Upper lobe of right lung (tissue), 1 donor: ENCODE measurements around the gene DOK4. TPM values are rescaled to one million over a fixed set of nuclear protein-coding genes. Genes with fewer than 3 reads are reported as not detected.
A peak's percentile ranks its signal among the peaks of the same experiment; 100 is the strongest.

Experiments used
- ATAC-seq: fragments of 200-7000 bp; cut with Tn5 transposase; one replicate; pipeline ENCODE4 v1.9.1; 2020; ENCODE audit warnings: mild to moderate bottlenecking, moderate library complexity
- DNase-seq: peaks from one replicate; pipeline ENCODE4 v3.0.0-alpha.2; 2020
- H3K27ac ChIP-seq: fragments of 200-600 bp; one replicate; pipeline ENCODE4 v1.8.0; 2022
- H3K27me3 ChIP-seq: fragments of 200-600 bp; one replicate; pipeline ENCODE4 v1.8.0; 2022; ENCODE audit warnings: mild to moderate bottlenecking
- H3K36me3 ChIP-seq: fragments of 200-600 bp; one replicate; pipeline ENCODE4 v1.8.0; 2022
- H3K4me1 ChIP-seq: fragments of 200-600 bp; one replicate; pipeline ENCODE4 v1.8.0; 2022
- H3K4me3 ChIP-seq: fragments of 200-600 bp; one replicate; pipeline ENCODE4 v1.8.0; 2022; ENCODE audit warnings: mild to moderate bottlenecking
- H3K9me3 ChIP-seq: fragments of 200-600 bp; one replicate; pipeline ENCODE4 v1.8.0; 2022
- intact Hi-C: fragments of 100-400 bp; cut with DNase I; formaldehyde crosslinking; loops from one replicate; pipeline ENCODE4 v1.11.0; 2022
- total RNA-seq: library from RNA; stranded (reverse); fragmentation: NEBNext Ultra II Directional; extraction: Animal tissue kit (Norgen Biotek cat#: 25700); gene quantifications from one replicate; pipeline ENCODE4 v1.2.1, GENCODE V29; 2021
- TF ChIP-seq, protein P1 (sequence below): fragments of 200-600 bp; IDR thresholded peaks from one replicate; pipeline ENCODE4 v1.8.0; 2022; ENCODE audit warnings: antibody characterized with exemption
- donor health status: DM: no; HTN: yes; CAD: no; lungs with severe emphysema.

Gene DOK4
- total RNA-seq, 1 donor from 2014 or later = 55.1 TPM

DNA sequence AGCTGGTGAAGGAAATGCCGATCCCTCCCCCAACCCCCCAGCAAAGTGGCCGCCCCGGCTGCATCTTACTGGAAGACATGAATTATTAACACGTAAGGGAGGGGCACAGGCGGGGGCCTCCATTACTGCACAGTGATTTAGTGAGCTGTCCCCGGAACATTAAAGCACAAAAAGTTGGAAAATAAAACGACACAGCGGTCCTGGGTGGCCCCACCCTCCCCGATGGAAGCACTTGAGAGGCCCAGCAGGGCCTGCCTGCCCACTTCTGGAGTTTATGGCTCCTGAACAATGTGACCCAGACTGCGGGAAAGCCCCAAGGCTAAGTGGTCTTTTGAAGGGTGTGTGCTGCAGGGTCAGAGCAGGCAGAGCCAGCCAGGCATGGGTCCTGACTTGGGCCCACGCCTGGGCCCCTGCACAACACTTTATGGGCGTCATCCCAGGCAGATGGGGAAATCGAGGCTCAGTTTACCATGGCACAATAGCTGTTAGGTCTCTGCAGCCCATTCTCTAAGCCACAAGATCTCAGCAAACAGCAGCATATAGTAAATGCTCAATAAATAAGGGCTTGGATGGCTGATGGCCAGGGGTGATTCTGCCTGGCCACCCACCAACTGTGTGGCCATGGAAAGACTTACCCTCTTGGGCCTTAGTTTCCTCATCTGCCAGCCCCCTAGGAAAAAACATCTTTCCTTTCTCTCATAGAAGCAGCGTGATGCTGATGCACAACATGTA lies 27.2 kb upstream of the DOK4 start:
- Histone ChIP-seq H3K4me3 (no peak overlapping the region), H3K9me3 (no peaks in the 10 kb centered on the region), H3K36me3 (no peaks in the 10 kb centered on the region), H3K27ac (peak overlapping the region; percentile 4), H3K4me1 (peaks cover 19% of the 10 kb centered on the region), H3K27me3 (no peaks in the 10 kb centered on the region)
- ATAC-seq = peak; percentile 85
- TF ChIP-seq, protein P1, sequence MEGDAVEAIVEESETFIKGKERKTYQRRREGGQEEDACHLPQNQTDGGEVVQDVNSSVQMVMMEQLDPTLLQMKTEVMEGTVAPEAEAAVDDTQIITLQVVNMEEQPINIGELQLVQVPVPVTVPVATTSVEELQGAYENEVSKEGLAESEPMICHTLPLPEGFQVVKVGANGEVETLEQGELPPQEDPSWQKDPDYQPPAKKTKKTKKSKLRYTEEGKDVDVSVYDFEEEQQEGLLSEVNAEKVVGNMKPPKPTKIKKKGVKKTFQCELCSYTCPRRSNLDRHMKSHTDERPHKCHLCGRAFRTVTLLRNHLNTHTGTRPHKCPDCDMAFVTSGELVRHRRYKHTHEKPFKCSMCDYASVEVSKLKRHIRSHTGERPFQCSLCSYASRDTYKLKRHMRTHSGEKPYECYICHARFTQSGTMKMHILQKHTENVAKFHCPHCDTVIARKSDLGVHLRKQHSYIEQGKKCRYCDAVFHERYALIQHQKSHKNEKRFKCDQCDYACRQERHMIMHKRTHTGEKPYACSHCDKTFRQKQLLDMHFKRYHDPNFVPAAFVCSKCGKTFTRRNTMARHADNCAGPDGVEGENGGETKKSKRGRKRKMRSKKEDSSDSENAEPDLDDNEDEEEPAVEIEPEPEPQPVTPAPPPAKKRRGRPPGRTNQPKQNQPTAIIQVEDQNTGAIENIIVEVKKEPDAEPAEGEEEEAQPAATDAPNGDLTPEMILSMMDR = no peak
- DNase-seq = peak; percentile 86
- intact Hi-C loops = no loop called here

- intact Hi-C loops = no loop called here
- H3K9me3 ChIP-seq = no peaks in the 10 kb centered on the region
- H3K4me1 ChIP-seq = peaks cover 19% of the 10 kb centered on the region
- H3K27me3 ChIP-seq = no peaks in the 10 kb centered on the region
- DNase-seq (no peak), ATAC-seq (no peak)
- H3K27ac ChIP-seq = no peak overlapping the region
- no peak overlapping the region for H3K4me3 ChIP-seq
- no peaks in the 10 kb centered on the region for H3K36me3 ChIP-seq
- TF ChIP-seq, protein P1 = no peak
Observed at GRCh38 chr16:57512296-57513001, 26.2 kb upstream of the DOK4 start.

DNA sequence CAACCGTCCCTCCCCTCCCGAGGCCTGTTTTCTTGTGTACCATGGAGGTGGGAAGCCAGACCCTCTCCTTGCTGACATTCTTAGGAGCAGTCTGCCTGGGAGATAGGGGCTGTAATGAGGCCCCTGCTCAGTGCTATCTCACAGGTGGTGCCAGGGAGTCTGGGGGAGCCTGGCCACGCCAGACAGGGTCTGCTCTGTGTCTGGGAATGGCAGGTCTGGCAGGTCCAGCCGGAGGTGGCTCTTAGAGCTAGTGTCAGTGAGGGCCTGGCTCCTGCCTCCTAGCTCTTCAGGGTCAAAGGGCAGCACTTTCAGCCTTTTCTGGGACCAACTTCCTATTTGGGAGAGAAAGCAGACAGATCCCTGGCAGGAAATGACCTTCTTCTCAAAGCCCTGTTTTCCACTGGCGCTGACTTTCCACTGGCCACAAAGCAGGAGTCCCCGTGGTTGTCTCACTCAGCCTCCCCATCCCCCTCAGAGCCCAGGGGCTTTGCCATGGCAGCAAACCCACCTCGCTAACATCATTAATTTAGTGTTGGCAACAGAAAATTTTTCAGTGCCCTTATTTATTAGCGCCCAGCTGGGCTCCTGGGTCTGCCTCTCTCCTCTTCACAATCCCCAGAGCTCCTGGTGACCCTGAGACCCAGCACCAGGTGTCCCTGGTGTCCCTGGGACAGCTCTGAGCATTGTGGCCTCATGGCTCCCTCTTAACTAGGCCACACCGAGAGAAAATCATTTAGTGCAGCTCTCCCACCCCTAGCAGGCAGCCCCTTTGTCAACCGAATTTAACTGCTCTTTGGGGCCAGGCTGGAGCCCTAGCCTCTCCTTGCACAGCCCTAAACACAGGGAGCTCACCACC lies 24.0 kb upstream of the DOK4 start:
- H3K27me3 ChIP-seq = no peaks in the 10 kb centered on the region
- H3K4me1 ChIP-seq = peaks cover 16% of the 10 kb centered on the region
- intact Hi-C loops = no loop called here
- TF ChIP-seq, protein P1 = no peak
- H3K9me3 ChIP-seq = no peaks in the 10 kb centered on the region
- no peak overlapping the region for H3K4me3 ChIP-seq
- DNase-seq = no peak
- H3K36me3 ChIP-seq = no peaks in the 10 kb centered on the region
- H3K27ac ChIP-seq = no peak overlapping the region
- ATAC-seq = no peak

DNA sequence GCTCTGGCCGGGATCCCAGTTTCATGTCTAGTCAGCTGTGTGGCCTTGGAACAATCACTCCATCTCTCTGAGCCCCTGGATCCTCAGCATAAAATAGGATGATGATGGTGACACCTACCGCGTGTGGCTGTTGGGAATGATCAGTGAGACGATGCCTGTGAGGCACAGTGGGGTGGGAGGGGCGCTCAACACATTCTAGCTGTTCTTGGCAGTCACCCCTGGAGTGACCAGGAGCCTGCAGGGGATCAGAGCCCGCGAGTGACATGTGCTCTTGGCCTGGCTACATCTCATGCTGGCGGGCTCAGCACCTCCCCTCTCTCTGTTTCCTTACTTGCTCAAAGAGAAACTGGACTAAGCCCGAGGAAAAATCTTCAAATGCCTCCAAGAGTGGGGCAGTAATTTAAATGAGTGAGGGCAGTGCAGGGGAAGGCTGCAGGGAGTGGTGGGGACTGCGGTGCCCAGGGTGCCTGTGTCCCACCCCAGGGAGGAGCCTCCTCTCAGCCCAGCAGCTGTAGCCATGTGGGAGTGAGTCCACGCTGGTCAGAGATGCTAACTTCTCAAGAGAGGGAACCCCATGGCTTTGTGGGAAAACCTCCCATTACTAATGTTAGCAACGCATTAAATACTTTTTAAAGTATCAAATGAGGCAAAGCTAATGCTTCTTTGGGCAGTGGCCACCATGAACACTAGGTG lies 23.1 kb upstream of the DOK4 start:
- H3K4me1 ChIP-seq = peaks cover 10% of the 10 kb centered on the region
- no peak overlapping the region for H3K4me3 ChIP-seq
- no peaks in the 10 kb centered on the region for H3K27me3 ChIP-seq
- H3K36me3 ChIP-seq = no peaks in the 10 kb centered on the region
- TF ChIP-seq, protein P1 = no peak
- ATAC-seq = no peak
- intact Hi-C loops = no loop called here
- H3K9me3 ChIP-seq = no peaks in the 10 kb centered on the region
- H3K27ac ChIP-seq = no peak overlapping the region
- DNase-seq = no peak

DNA sequence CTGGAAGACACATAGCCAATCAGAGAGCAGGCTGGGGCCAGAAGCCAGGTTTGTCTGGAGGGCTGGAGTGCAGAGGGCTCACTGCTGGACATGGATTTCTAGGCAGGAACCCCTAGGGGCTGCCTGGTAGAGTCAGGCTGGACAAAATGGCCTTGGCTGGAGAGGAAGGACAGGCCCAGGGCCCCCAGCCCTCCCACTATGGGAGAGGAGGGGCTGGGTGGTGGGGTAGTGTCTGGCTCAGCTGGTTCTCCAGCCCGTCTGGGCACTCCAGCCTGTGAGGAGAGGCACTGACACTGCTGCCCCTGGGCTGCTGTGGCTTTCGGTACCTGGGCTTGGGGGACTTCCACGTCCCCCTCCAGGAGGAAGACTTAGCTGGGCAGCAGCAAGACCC lies 21.7 kb upstream of the DOK4 start:
- Histone ChIP-seq H3K4me1 (peaks cover 8% of the 10 kb centered on the region), H3K27me3 (no peaks in the 10 kb centered on the region), H3K9me3 (no peaks in the 10 kb centered on the region), H3K4me3 (no peak overlapping the region), H3K27ac (no peak overlapping the region), H3K36me3 (no peaks in the 10 kb centered on the region)
- TF ChIP-seq, protein P1 = no peak
- DNase-seq = no peak
- ATAC-seq = no peak
- intact Hi-C loops = no loop called here
